Glomerular endothelial cell (primary cell): ENCODE measurements around the gene SALL1. TPM values are rescaled to one million over a fixed set of nuclear protein-coding genes. Genes with fewer than 3 reads are reported as not detected.

Experiments
- DNase-seq: peaks from one replicate; pipeline ENCODE4 v3.0.0-alpha.2; 2011; ENCODE audit warnings: low read depth, low spot score; ENCODE audit errors: extremely low read depth
- total RNA-seq: library from RNA; depleted of rRNA; stranded (reverse); fragments of >200 nt; gene quantifications from 2 replicates; pipeline ENCODE4 v1.2.3, GENCODE V29; 2015

SALL1 gene
- total RNA-seq, 1 donor from 2014 or later = 1.5 TPM

DNA sequence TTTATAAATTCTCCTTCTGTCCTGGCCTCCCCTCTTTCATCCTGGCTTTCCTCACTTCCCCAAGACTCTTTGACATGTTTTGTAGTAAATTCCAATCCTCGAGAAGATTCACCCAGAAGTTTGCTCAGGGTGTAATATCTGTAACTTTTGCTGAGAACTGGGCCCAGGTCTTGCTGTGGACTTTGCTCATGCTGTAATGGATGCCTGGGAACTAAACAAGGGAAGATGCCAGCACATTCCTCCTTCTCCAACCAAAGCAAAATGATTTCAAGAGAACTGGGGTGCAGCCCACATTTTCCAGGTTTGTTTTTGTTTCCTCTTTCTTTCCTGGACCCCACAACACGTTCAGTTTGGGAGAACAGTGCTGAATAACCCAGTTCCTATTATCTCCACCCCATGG lies 6.6 kb upstream of the SALL1 start:
- no peak for DNase-seq

DNA sequence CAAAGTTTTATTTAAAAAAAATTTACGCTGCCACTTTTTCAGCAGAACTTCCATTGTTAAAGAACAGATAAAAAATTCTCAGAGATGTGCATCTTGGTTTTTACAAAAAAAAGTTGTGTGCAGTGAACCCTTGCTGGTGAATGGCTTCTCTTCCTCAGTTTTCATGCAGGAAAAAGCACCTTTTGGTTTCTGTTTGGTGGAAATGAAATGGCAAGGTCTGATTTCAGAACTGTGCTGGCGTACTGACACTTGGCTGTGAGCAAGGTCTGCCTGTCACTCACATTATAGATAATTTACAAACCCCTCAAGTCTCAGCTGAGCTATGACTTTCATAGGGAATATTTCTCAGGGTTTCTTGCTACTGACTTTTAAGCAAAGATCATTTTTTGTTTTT lies 5.7 kb upstream of the SALL1 start:
- no peak for DNase-seq

DNA sequence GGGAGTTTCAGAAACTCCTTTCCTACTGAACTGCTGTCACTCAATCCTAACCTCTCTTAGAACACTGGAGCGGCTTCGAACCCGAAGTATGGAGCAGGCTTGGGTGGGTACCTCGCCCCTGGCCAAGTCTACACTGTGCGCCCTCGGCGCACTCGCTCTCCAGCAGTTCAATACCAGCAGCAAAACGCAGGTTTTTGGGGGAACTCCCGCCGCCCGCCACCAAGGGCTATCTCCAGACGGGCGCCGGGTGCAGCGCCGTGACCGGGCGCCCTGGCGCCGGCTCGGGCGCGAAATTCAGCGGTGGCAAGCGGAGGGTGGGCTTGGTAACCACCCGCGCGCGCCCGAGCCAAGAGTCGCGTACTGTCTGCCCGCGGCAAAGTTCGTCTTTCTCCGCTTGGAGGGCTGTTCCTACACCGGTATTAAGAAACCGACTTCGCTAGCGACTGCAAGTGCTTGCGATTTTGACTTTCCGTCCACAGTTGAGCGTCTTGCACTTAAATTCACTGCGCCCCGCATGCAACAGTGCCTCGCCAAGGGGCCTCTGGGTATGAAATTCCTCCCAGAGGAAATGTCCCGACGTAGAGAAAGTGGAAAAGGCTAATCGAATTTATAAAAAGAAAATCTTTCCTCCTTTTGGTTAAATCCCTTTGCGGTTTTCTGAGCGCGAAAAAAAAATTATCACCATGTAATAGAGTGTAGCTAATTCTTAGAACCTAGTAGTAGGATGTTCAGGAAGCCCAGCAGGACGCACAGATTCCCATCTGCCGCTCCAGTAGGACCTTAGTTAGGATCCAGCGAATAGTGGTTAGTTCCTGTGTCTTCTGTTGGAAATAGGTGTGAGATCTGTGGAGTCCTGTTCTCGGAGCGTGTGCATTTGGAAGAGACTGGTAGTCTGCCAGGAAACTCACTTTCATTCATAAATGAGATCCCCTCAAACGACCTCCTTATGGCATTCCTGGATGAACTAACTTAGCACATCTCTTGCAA lies 5.0 kb upstream of the SALL1 start:
- DNase-seq = no peak

DNA sequence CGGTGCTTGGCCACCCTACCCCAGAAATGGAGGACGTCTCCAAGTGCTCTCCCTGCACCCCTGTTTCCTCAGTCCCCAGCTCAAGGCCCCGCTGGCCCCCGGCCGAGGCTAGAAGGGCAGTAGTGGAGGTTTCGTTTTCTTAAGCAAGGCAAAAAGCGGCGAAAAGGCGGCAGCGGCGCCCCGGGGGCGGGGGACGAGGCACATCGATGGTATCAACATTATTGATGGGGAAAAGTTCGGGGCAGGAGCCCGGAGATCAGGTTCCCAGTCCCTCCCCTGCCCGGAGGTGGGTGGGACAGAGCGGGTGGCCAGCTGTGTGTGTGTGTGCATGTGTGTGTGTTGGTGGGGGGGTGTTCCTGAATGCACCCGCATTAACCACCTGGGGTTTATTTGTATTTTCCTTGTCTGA lies 4.1 kb upstream of the SALL1 start:
- DNase-seq = no peak

DNA sequence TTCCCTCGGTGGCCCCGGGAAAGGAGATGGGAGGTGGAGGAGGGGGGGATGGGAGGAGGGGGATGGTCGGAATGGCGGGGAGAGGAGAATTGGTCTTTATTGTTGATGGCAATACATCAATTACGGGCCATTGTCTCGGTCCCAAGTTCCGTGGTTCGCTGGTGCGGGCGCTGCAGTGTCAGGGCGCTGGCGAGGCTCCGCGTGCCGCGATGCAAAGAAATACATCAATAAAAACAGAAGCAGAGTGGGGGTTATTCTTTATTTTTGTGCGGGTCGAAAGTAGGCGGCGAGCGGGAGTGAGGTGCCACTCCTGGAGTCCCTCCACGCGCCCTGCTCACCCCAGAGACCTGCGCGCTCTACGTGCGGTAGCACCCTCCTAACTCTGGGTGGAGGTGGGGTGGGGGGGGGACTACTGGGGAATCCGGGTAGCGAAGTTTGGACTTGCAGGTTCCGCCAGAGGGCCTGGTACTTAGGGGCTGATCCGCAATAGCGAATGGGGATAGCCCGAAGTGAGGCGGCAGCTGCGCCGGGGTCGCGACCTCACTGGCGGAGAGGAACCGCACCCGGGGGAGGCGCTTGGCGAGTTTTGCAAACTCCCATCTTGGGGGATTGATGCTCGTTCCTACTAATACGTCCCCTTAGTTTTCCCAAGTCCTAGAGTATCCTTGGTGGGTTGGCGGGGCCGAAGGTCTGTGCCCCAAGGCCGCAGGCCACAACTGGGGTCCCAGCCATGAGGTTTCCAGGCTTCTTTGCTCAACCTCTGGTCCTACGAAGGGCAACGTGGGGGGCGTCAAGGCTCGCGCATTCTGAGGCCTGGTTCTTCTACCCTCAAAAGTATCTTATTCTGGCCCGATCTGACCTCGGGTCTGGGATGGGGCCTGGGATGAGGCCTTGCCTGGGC lies 3.5 kb upstream of the SALL1 start:
- DNase-seq = no peak

DNA sequence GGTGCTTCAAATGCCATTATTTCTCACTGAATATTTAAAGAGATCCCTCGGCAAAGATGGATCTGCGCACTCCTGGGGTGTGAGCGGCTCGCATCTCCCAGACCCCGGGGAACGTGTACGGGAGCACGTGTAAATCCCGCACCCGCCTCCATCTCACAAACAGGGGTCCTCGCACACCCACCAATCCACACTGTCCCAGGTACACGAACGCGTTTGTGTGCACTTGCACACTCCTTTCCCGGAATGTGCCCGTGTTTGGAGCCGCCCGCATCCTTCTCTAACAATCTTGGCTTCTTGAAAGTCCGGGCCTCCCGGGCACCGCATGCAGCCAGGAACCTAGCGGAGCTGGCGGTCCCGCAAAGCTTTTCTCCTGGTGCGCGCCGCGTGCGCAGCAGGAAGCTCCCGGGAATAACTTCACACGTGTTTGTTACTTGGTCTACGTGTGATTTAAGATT lies 2.5 kb upstream of the SALL1 start:
- DNase-seq = no peak

DNA sequence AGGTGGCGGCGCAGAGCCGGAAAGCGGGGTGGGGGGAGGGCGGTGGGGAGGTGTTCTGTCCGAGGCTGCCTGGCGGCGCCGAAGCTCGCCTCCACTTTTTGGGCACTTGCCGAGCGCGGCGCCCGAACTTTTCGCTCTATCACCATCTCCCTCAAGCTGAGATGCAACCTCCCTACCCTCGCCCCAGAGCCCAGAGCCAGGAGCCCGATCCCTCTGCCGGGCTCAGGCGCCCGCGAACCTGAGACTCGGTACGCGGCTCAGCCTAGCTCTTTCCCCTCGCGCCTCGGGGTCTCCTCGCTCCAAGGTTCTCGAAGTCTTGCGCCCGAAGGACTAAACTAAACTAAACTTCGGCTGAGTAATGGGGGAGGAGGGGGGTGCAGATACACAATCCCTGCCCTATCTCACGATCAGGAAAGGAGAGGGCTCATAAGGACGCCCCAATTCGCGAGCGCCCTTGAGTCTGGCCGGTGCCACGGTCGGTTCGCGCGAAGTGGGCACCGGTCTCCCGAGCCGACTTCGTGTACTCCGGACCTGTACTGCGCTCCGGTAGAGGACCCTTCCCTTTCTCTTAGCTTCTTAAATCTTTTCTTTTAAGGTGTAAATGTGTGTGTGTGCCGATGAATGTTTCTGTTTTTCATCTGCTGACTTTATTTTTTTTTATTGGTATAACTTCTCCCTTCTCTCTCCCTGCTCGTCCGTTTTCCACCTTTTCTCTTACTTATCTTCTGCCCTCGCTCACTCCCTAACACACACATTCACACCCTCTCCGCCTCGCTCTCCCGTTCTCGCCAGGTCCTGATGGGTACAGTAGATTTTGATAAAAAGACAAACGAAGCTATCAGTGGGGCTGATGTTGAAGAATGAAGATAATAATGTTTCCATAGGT lies 1.9 kb upstream of the SALL1 start:
- DNase-seq = peak; percentile 7

DNA sequence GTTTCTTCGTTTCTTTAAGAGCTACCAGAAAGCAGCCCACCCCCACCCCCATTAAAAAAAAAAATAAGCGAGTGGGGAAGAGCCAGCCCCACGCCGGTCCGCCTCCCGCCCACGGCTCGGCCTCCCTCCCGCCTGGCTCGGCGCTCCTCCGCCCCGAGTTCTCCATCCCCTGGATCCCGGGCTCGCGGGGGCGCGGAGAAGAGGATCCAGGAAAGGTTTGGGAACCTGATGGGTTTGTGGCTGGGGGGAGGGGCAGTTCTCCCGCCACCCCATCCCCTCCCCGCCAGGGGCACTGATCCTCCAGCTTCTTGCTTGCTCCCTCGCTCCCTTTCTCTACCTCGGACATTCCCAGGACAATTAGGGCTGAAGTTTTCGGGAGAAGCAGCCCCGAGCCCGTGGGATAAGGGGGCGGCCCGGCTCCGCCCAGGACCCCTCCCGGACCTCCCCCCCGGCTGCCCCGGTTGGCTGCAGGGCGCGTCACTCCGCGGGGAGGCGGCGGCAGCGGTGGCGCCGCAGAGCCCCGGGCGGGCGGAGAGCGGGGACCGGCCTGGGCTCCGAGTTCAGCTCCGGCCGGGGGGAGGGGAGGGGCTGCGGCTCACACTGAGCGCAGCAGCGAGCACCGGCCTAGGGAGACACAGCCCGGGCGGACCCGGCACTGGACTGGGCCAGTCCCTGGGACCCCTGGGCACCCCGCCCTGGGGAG lies 1.0 kb upstream of the SALL1 start:
- no peak for DNase-seq

DNA sequence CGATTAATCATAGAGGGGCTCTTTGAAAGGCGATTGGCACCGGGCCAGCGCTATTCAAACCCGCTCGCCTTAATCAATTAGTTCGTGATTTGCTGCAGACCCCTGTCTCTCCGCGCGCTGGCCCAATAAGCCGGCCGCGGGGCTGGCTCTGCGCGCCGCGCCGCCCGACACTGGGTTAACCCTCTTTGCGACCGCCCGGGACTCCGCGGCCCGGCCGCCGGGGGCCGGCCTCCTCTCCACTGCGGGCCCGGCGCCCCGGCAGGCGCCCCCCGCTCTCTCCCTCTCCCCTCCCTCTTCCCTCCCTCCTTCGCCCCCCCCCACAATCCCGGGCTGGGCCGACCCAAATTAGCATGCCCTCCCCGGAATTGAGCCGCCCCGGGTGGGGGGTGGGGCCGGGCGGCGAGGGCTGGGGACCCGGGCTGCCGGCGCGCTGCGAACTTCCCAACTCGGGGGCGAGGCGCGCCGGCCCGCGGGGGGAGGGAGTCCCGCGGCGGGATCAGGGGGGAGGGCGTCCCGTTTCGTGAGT lies 428 bp upstream of the SALL1 start:
- DNase-seq = no peak

DNA sequence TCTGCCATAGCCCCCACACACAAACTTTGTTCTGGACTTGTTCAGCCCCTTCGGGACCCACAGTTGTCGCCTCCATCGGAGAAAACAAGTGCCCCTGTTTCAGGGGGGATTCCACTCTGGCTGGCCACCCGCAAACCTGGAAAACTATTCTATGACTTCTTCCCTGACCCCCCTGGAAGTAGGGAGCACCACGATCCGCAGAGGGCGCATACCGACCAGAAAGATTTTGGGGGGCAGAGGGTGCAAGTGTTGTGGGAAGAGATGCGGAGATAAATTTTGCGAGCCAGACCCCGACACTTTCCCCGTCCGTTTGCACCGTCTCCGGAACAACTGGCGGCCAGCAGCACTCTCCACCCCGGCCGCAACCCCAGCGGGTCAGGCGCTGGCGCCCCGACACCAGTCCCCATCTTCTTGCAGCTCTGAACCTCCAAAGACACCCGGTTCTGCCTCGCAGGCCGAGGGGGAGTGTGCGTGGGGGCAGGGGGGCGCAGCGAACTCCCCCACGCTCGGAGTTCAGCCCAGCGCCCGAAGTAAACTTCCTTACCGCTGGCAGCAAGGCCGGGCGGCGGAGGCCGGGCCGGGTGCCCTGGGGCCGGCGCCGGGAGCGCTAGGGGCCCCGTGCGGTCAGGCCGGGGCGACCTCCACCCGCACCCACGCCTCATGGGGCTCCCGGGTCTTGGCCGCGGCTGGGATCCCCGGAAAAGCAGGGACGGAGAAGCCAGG lies 744 bp downstream of the SALL1 start:
- no peak for DNase-seq

DNA sequence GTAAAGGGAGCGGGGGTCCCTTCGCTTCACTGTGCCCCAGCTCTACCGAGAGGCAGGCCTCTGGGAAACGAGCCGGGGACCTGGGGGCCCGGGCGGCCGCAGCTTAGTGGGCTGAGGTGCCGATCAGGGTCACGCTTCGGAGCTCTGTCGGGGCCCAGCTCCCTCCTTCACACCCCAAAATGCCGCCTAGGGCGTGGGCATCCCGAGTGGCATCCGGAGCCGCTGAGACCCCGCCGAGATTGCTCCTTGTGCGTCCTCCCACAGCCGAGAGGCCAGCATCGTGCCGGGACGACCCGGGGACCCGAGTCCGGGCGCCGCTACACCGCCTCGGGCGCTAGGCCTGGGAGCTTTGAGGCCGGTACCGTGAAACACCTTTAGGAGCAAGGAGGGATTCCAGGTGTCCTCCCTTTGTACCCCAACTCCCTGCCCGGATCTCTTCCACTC lies 1.3 kb downstream of the SALL1 start:
- DNase-seq = no peak

DNA sequence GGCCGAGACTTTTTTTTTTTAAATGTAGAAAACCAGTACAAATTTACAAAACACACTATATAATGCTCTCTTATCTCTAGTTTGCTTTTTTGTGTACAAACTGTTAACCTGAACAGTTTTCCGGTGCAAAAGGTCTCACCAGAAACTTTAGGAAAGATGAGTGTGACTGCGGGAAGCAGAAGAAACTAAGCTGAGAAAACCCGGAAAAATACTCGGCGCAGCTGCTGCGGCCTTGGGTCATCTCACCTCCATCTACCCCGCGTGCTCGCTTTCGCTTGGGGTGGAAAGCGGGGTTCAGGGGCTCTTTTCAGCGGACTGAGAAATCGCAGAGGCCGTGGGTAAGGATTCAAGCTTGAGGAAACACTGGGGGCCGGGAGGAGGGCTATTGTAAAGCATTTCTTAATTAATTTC lies 1.8 kb downstream of the SALL1 start:
- DNase-seq = no peak

DNA sequence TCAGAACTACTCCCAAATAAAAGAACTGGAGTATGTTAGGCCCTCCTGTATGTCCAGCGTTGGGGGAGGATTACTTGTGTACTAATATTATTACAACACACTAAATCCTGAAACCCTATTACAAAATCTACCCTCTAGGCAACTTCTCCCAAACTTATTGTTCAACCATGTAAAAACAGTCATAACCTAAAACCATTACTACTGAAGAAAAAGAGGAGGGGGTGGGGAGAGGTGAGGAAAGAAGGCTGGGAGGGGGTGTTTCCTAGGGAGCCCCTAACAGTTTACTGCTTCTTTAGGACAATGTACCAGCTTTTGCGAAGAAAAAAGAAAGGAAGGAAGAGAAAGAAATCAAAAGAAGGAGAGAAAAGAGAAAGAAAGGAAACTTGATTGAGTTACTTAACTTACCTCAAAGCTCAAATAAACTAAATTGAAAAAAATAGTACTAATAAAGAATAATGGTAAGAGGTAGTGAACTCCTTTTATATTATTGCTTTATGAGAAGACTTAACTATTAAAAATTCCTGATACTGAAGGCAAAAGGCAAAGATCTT lies 2.3 kb downstream of the SALL1 start:
- no peak for DNase-seq

DNA sequence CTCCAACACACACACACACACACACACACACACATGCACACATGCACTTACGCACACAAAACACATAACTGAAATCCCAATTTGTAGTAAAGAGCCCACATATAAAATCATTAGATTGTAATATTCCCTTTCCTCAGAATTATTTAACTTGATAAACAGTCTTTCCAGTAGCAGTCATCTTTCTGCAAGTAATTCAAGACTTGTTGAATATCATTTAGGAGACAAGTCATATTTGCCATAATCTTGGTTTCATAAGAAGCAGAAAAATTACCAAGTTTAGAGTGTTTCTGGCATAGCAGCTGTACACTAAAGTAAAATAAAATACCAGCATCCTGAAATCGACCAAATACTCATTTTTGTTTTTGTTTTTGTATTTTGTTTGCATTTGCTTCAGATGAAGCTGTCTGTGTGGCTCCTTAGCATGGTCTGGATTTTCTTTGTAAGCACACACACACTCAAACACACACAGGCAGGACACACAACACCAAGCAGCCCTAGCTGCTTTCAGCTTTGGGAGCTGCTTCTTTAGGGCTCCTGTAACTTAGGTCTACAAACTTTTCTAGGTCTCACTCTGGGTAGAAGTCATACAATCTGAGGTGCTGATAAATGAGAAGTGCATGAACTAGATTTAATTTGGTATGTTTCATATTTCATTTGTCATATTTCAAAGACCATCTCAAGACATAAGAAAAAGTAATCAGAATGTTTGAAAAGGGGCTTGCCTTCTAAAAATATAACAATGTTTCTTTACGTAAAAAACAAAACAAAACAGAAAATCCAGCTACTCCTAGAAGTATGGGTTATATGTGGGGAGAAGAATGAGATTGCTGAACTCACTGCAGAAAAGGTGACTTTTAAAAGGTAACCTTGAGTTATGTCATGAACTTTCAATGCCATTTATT lies 3.0 kb downstream of the SALL1 start:
- no peak for DNase-seq

DNA sequence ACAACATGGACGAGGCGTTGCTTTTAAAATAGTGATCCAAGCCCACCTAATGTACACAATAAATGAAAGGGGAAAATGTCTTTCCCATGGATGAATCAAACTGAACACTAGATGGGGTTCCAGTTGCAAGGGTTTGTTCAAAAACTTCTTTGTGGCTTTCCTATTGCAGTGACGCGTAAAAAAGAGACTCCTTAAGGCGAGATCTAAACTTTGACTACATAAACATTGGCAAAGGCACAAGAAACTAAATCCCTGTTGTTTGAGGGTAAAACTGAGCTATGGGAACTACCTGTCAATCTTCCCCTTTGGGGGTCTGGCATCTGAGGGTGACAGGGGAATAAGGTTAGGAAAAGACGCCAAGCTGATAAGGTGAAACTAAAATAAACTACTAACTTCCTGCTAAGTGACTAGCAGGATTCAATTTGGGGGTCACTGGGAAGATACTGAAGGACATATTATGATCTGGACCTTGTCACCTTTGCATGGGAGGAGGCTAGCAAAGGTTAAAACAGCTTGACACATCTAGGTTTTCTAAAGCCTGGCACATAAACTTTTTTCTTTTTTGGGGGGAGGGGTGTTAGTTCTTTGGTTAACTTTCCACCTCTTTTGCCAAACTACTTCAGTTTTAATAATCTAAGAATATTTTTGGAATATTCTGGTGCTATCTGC lies 4.7 kb downstream of the SALL1 start:
- no peak for DNase-seq

DNA sequence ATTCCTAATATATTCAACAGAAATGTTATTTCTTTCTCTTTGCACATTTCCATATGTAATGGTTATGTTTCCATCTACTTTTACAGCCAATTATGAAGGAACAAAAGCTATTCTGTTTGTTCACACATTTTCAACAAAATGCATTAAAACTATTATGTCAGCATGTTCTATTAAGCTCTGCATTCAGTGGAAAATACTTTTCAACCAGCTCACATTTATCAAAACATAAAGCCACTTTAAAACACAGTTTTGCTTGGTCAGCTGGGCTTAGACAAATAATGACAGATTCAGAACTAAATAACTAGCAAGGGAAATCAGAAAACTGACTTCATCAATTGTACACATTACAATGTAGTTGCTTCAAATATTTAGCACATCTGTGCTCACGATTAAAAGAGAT lies 6.9 kb downstream of the SALL1 start:
- no peak for DNase-seq
